ENCODE data around the gene LYPLAL1. TPM values are rescaled to one million over a fixed set of nuclear protein-coding genes. Genes with fewer than 3 reads are reported as not detected.

Gene LYPLAL1
- total RNA-seq, 2 donors from 2014 or later = 27.6 to 35.7 TPM

DNA sequence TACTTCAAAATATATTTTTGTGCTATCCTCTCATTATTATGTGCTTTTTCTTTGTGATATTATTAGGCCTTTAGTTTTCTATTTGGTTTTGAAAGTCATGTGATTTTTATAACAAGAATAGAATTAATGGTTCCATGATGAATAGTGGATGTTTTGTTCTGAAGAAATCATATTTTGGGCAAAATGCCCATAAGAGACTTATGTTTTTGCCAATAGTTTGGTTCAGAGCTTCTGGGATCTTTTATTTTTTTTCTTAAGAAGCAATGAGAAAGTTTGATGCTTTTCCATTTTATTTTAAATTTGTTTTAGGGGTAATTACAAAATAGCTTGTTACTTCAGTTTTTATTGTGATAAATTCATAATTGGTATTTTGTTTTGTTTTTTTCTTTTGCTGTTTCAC, 49.8 kb downstream of the LYPLAL1 start:
- Histone ChIP-seq H3K27me3 (ENCODE audit: control insufficient read depth, insufficient read depth, low read length, poor library complexity, severe bottlenecking) (no peaks in the 10 kb centered on the region), H3K9me3 (ENCODE audit: control insufficient read depth, low read length) (no peaks in the 10 kb centered on the region), H3K9ac (ENCODE audit: extremely low read depth, low read length, poor library complexity, severe bottlenecking) (no peak overlapping the region), H3K4me1 (ENCODE audit: control insufficient read depth, insufficient read depth, low read length) (no peaks in the 10 kb centered on the region), H3K4me3 (ENCODE audit: low read length) (no peak overlapping the region), H3K36me3 (ENCODE audit: control insufficient read depth, insufficient read depth, low read length) (no peaks in the 10 kb centered on the region), H3K27ac (ENCODE audit: low read depth, low read length) (no peak overlapping the region)
- Mint-ChIP-seq H3K4me1 (no peaks in the 10 kb centered on the region), H3K9me3 (no peaks in the 10 kb centered on the region), H3K36me3 (ENCODE audit: low read depth) (no peaks in the 10 kb centered on the region), H3K4me3 (no peak overlapping the region), H3K27ac (no peak overlapping the region), H3K27me3 (ENCODE audit: insufficient read depth) (no peaks in the 10 kb centered on the region)
- TF ChIP-seq, protein P1, sequence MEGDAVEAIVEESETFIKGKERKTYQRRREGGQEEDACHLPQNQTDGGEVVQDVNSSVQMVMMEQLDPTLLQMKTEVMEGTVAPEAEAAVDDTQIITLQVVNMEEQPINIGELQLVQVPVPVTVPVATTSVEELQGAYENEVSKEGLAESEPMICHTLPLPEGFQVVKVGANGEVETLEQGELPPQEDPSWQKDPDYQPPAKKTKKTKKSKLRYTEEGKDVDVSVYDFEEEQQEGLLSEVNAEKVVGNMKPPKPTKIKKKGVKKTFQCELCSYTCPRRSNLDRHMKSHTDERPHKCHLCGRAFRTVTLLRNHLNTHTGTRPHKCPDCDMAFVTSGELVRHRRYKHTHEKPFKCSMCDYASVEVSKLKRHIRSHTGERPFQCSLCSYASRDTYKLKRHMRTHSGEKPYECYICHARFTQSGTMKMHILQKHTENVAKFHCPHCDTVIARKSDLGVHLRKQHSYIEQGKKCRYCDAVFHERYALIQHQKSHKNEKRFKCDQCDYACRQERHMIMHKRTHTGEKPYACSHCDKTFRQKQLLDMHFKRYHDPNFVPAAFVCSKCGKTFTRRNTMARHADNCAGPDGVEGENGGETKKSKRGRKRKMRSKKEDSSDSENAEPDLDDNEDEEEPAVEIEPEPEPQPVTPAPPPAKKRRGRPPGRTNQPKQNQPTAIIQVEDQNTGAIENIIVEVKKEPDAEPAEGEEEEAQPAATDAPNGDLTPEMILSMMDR (conservative IDR thresholded peaks at IDR 0.05) = no peak
- DNase-seq = no peak

DNA sequence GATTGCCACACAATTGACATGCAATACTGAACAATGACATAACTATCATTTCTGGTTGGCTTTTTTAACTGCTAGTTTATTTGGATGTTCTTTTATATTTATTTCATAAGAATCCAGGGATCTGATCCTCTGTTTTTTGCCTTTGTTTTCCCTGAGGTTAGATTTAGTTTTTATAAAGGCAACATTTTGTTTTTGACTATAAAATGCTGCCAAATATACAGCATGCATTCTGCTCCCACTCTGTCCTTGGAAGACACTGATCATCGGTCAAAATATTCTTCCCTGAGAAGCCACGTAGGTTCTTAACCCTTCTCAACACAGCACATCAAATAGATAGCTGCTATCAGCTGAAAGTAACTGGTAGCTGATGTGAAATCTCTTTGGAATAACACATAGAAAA, 52.5 kb downstream of the LYPLAL1 start:
- Mint-ChIP-seq H3K4me3 (no peak overlapping the region), H3K27me3 (ENCODE audit: insufficient read depth) (no peaks in the 10 kb centered on the region), H3K4me1 (no peaks in the 10 kb centered on the region), H3K36me3 (ENCODE audit: low read depth) (no peaks in the 10 kb centered on the region), H3K27ac (no peak overlapping the region), H3K9me3 (no peaks in the 10 kb centered on the region)
- H3K9me3 ChIP-seq (ENCODE audit: control insufficient read depth, low read length) = no peaks in the 10 kb centered on the region
- DNase-seq = no peak
- TF ChIP-seq, protein P1 (conservative IDR thresholded peaks at IDR 0.05) = no peak
- H3K4me1 ChIP-seq (ENCODE audit: control insufficient read depth, insufficient read depth, low read length) = no peaks in the 10 kb centered on the region
- WGBS, 2 experiments (ENCODE audit: insufficient coverage in 1 of 2, insufficient read length in 1 of 2) = 92 to 100% methylated on average over 2 of the region's 2 CpGs
- H3K9ac ChIP-seq (ENCODE audit: extremely low read depth, low read length, poor library complexity, severe bottlenecking) = no peak overlapping the region
- no peak overlapping the region for H3K4me3 ChIP-seq (ENCODE audit: low read length)
- H3K27ac ChIP-seq (ENCODE audit: low read depth, low read length) = no peak overlapping the region
- no peaks in the 10 kb centered on the region for H3K36me3 ChIP-seq (ENCODE audit: control insufficient read depth, insufficient read depth, low read length)
- H3K27me3 ChIP-seq (ENCODE audit: control insufficient read depth, insufficient read depth, low read length, poor library complexity, severe bottlenecking) = no peaks in the 10 kb centered on the region

DNA sequence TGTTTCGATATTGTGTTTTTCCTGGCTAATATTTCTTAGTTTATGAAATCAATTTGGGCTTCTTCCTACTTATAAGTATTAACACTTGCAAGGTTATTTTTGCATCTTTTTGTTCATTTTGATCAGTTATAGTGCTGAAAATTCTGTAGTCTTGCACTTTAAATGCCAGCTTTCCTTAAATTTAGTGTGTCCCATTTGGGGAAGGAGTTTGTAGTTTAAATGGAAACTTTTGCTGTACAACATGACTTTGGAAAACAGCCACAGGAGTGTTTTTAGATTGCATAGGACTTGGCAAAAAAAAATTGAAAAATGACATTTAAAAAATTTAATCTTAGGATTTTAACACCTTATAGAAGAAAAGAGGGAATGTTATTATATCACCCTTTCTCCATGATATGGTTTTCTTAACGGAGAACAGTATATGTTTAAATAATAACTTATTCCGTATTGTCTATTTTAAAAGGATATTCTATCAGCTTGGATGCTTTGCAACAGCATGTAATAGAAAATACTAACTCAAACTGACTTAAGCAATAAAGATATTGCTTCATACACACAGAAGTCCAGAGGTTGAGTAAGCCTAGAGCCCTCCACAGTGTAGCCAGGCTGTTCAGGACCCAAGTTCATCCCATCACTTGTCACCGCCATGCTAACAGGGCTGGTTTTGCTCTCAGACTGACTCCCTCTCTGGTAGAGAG, 53.8 kb downstream of the LYPLAL1 start:
- Histone ChIP-seq H3K4me1 (ENCODE audit: control insufficient read depth, insufficient read depth, low read length) (no peaks in the 10 kb centered on the region), H3K9ac (ENCODE audit: extremely low read depth, low read length, poor library complexity, severe bottlenecking) (no peak overlapping the region), H3K27me3 (ENCODE audit: control insufficient read depth, insufficient read depth, low read length, poor library complexity, severe bottlenecking) (no peaks in the 10 kb centered on the region), H3K9me3 (ENCODE audit: control insufficient read depth, low read length) (no peaks in the 10 kb centered on the region), H3K36me3 (ENCODE audit: control insufficient read depth, insufficient read depth, low read length) (no peaks in the 10 kb centered on the region), H3K27ac (ENCODE audit: low read depth, low read length) (no peak overlapping the region), H3K4me3 (ENCODE audit: low read length) (no peak overlapping the region)
- no peaks in the 10 kb centered on the region for H3K27me3 Mint-ChIP-seq (ENCODE audit: insufficient read depth)
- H3K4me3 Mint-ChIP-seq = no peak overlapping the region
- TF ChIP-seq, protein P1 (conservative IDR thresholded peaks at IDR 0.05) = no peak
- H3K9me3 Mint-ChIP-seq = no peaks in the 10 kb centered on the region
- H3K36me3 Mint-ChIP-seq (ENCODE audit: low read depth) = no peaks in the 10 kb centered on the region
- no peaks in the 10 kb centered on the region for H3K4me1 Mint-ChIP-seq
- no peak for DNase-seq
- 99 to 100% methylated on average over 1 to 2 of the region's 4 CpGs for WGBS, 2 experiments (ENCODE audit: insufficient coverage in 1 of 2, insufficient read length in 1 of 2)
- H3K27ac Mint-ChIP-seq = no peak overlapping the region
